ENCODE results near the gene SNX20.

DNA sequence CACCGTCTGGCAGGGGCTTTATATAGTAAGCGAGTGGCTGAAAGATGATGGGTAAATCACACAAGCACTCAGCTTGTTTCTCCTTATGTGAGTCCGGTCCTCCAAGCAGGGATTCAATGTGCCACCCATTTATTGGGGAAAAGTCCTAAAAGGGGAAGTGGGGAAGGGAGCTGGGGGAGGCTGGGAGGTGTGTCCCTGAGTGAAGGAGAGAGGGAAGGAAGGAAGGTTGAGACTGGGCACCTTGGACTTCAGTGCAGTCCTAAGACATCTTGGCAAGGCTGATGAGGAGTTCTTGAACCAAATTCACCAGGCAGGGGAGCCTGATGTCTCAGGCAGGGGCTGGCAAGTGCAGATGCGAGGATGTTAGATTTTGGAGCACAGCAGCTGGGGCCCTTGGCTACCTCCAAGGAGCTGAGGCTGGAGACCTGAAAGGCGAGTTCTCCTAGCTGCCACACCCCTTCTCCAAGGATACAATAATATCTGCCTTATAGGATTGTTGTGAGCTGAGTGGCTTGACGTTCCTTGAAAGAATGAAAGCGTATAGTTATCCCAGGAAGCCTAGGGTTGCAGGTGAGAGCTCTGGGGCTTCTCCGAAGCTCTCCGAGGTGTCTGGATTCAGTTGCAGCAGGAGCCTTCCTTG is 37.8 kb upstream of the SNX20 start:
- no peak for TF ChIP-seq POLR2AphosphoS2 (IDR thresholded peaks at IDR 0.05; ENCODE audit: low read depth, low read length)
- no peak for TF ChIP-seq CTCF (IDR thresholded peaks at IDR 0.05 in 2 of 3, conservative IDR thresholded peaks at IDR 0.05 in 1 of 3; ENCODE audit: control insufficient read depth in 2 of 3, extremely low read depth in 1 of 3, insufficient read depth in 1 of 3, low read depth in 3 of 3, low read length in 3 of 3)

Measured in GM12878 (cell line).